ENCODE data around the gene PTPN13.

DNA sequence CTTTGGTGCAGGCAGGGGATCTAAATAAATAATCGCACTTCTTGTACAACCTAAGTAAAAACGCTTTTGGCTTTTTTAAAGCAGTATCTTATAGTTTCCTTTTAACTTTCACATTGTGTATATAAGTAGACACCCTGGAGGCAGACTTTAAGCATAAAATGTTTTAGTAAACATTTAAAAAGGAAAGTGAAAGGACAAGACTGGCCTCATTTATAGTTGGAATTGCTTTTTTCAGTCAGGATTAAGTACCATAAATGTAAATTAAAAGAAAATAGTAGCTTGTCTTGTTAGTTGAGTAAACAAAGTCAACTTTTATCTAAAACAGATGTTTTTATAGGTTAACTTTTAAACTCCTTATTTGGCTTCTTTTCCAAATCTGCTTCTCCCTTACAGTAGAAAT is 39.7 kb downstream of the PTPN13 start:
- TF ChIP-seq, protein P1, sequence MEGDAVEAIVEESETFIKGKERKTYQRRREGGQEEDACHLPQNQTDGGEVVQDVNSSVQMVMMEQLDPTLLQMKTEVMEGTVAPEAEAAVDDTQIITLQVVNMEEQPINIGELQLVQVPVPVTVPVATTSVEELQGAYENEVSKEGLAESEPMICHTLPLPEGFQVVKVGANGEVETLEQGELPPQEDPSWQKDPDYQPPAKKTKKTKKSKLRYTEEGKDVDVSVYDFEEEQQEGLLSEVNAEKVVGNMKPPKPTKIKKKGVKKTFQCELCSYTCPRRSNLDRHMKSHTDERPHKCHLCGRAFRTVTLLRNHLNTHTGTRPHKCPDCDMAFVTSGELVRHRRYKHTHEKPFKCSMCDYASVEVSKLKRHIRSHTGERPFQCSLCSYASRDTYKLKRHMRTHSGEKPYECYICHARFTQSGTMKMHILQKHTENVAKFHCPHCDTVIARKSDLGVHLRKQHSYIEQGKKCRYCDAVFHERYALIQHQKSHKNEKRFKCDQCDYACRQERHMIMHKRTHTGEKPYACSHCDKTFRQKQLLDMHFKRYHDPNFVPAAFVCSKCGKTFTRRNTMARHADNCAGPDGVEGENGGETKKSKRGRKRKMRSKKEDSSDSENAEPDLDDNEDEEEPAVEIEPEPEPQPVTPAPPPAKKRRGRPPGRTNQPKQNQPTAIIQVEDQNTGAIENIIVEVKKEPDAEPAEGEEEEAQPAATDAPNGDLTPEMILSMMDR (IDR thresholded peaks at IDR 0.05): no peak
- TF ChIP-seq POLR2A (IDR thresholded peaks at IDR 0.05) (no peak), POLR2AphosphoS5 (IDR thresholded peaks at IDR 0.05) (no peak)
